PC-9 (cell line): Measurements from ENCODE around the gene SCML2. TPM values are rescaled to one million over a fixed set of nuclear protein-coding genes. Genes with fewer than 3 reads are reported as not detected.
A peak's percentile ranks its signal among the peaks of the same experiment; 100 is the strongest.

ENCODE experiments used
- Bru-seq: library from RNA; stranded (reverse); fragments of 400-500 nt; gene quantifications from one replicate; lab custom pipeline; 2021; lab: Mats Ljungman, UMichigan
- BruChase-seq, 2 experiments: library from RNA; stranded (reverse); fragments of 400-500 nt; gene quantifications; one replicate each; lab custom pipeline; 2021; lab: Mats Ljungman, UMichigan
- BruUV-seq: library from RNA; stranded (reverse); fragments of 400-500 nt; replicated peaks from 2 replicates; lab custom pipeline; 2021; lab: Mats Ljungman, UMichigan
- CTCF ChIA-PET: fragments of 300-600 bp; sonication (Branson Sonifier 250); formaldehyde crosslinking; loops from one replicate; lab custom pipeline; 2022; ENCODE audit warnings: antibody characterized with exemption; lab: Charles Lee
- POLR2A ChIA-PET: fragments of 300-600 bp; sonication (Branson Sonifier 250); formaldehyde crosslinking; loops from one replicate; lab custom pipeline; 2022; ENCODE audit warnings: antibody characterized with exemption; ENCODE audit not compliant: unreplicated experiment; lab: Charles Lee
- DNase-seq, 2 experiments: peaks; one replicate each; pipeline versions ENCODE4 v3.0.0 to v3.0.0-alpha.2; 2015 to 2022; ENCODE audit warnings: mixed read lengths in 1 of 2
- H2AFZ ChIP-seq: fragments of 200-600 bp; sonication (generic); 2 replicates; pipeline ENCODE4 v1.8.1; 2017; ENCODE audit warnings: antibody characterized with exemption
- H3F3A ChIP-seq: fragments of 200-600 bp; sonication (generic); 2 replicates; pipeline ENCODE4 v1.8.1; 2017; ENCODE audit warnings: antibody characterized with exemption, mild to moderate bottlenecking, low read depth; ENCODE audit not compliant: insufficient read depth
- H3K27ac ChIP-seq: fragments of 200-600 bp; sonication (generic); 2 replicates; pipeline ENCODE4 v1.6.1; 2016; ENCODE audit warnings: mixed run types
- H3K27me3 ChIP-seq: fragments of 200-600 bp; sonication (generic); 2 replicates; pipeline ENCODE4 v1.6.1; 2016; ENCODE audit warnings: low read depth, mixed run types; ENCODE audit not compliant: insufficient read depth
- H3K36me3 ChIP-seq: fragments of 200-600 bp; sonication (generic); 2 replicates; pipeline ENCODE4 v1.6.1; 2016; ENCODE audit warnings: low read depth, mixed run types
- H3K4me1 ChIP-seq: fragments of 200-600 bp; sonication (generic); replicated peaks from 2 replicates; pipeline ENCODE4 v1.6.1; 2016; ENCODE audit warnings: mixed run types; ENCODE audit not compliant: insufficient read depth
- H3K4me2 ChIP-seq: fragments of 200-600 bp; sonication (generic); 2 replicates; pipeline ENCODE4 v1.6.1; 2017; ENCODE audit warnings: mixed run types
- H3K4me3 ChIP-seq: fragments of 200-600 bp; sonication (generic); 2 replicates; pipeline ENCODE4 v1.6.1; 2016; ENCODE audit warnings: mixed run types
- H3K79me2 ChIP-seq: fragments of 200-600 bp; sonication (generic); 2 replicates; pipeline ENCODE4 v1.6.1; 2017; ENCODE audit warnings: low read depth, mixed run types
- H3K9me2 ChIP-seq: fragments of 200-600 bp; sonication (generic); 2 replicates; pipeline ENCODE4 v1.8.1; 2017; ENCODE audit warnings: mild to moderate bottlenecking; ENCODE audit not compliant: insufficient read depth
- H3K9me3 ChIP-seq: fragments of 200-600 bp; sonication (generic); 2 replicates; pipeline ENCODE4 v1.8.1; 2016; ENCODE audit warnings: low read depth; ENCODE audit not compliant: insufficient read depth
- H4K20me1 ChIP-seq: fragments of 200-600 bp; sonication (generic); 2 replicates; pipeline ENCODE4 v1.8.1; 2017; ENCODE audit not compliant: insufficient read depth
- EZH2 ChIP-seq: fragments of 200-600 bp; sonication (generic); IDR thresholded peaks from 2 replicates; pipeline ENCODE4 v1.8.0; 2017; ENCODE audit warnings: antibody characterized with exemption, low read depth
- intact Hi-C: fragments of 100-400 bp; cut with micrococcal nuclease; formaldehyde crosslinking; loops from one replicate; pipeline ENCODE4 v1.10.0; 2022; ENCODE audit not compliant: unreplicated experiment
- long read RNA-seq: library from polyadenylated mRNA; stranded (forward); transcript quantifications from one replicate; pipeline ENCODE4 v2.0.0, GENCODE V29; 2022
- total RNA-seq: library from RNA; stranded (reverse); gene quantifications from 2 replicates; pipeline ENCODE4 v1.2.3, GENCODE V29; 2021
- TF ChIP-seq, protein P1 (sequence below): fragments of 200-600 bp; sonication (generic); conservative IDR thresholded peaks from 2 replicates; pipeline ENCODE4 v1.6.1; 2017; ENCODE audit warnings: mixed run types, antibody characterized with exemption, mild to moderate bottlenecking, moderate library complexity

The SCML2 gene
- total RNA-seq (0.53 and 0.92 TPM in 2 replicates), Bru-seq, nascent RNA (percentile 37 among the genes with signal in this experiment), BruChase-seq, experiment 1, labeled RNA remaining after a 2-hour chase (percentile 29 among the genes with signal in this experiment), BruChase-seq, experiment 2, labeled RNA remaining after a 6-hour chase (percentile 23 among the genes with signal in this experiment)
- long read RNA-seq, full-length matches to known transcripts: 2 of 2 reads
- long read RNA-seq, partial matches to known transcripts: 0 of 2 reads
- long read RNA-seq, other reads (novel, unspliced or antisense): 0 of 2 reads

DNA sequence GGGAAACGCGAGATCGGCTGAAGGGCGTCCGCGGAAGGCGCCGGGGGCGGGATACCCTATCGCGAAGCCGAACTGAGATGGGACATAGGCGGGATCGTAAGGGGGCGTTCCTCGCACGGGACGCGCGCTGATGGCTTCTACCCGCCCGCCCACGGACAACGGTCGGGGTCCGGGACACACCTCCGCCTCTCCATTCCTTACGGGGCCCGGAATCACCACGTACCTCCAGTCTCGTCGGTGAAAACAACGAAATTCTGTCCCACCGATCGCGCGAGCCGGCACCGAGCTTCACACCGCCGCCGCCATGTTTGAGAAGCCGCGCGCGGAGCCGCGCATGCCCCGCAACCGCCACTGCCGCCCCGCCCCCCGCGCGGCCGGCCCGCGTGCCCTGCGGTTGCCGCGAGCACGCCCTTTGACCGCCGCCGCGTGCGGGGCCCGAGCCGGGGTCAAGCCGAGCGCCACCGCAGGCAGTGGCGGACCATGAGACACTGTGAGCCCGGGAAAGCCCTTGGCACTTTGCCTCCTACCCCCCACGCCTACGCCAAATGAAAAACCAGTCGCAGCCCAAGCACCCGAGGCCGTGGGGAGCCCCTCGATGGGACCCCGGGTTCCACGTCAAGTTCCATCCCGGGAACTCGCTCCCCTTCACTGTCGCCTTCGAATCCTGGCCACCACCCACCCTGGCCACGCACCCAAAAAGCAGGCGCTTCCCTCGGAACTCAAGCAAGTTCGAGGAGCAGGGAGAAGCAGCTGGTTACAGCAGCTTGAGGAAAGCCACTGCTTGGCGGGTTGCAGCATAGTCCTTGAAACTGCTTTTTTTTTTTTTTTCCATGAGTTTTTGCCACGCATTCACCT is at the start of gene SCML2:
TSS of gene SCML2 (minus strand) at position 320 of the 855 bp plus-strand sequence. CDS start 20,617 bp downstream, outside the sequence.
- Histone ChIP-seq H3K4me1 (no peaks in the 10 kb centered on the region), H2AFZ (no peak within 1 kb of the TSS), H3K4me3 (peak within 1 kb of the TSS; percentile 39; the same call in 1 of the 2 replicates), H3K9me3 (no peaks in the 10 kb centered on the region), H3K79me2 (no peaks in the 10 kb centered on the region), H3K36me3 (no peaks in the 10 kb centered on the region), H3K9me2 (no peaks in the 10 kb centered on the region), H3F3A (no peaks in the 10 kb centered on the region), H3K4me2 (peak within 1 kb of the TSS; percentile 58), H3K27me3 (peaks cover 22% of the 10 kb centered on the region), H4K20me1 (no peaks in the 10 kb centered on the region), H3K27ac (no peak within 1 kb of the TSS)
- intact Hi-C loops: no loop called here
- POLR2A ChIA-PET: no interaction called here
- BruUV-seq: no TSS peak
- TF ChIP-seq, protein P1, sequence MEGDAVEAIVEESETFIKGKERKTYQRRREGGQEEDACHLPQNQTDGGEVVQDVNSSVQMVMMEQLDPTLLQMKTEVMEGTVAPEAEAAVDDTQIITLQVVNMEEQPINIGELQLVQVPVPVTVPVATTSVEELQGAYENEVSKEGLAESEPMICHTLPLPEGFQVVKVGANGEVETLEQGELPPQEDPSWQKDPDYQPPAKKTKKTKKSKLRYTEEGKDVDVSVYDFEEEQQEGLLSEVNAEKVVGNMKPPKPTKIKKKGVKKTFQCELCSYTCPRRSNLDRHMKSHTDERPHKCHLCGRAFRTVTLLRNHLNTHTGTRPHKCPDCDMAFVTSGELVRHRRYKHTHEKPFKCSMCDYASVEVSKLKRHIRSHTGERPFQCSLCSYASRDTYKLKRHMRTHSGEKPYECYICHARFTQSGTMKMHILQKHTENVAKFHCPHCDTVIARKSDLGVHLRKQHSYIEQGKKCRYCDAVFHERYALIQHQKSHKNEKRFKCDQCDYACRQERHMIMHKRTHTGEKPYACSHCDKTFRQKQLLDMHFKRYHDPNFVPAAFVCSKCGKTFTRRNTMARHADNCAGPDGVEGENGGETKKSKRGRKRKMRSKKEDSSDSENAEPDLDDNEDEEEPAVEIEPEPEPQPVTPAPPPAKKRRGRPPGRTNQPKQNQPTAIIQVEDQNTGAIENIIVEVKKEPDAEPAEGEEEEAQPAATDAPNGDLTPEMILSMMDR: no peak
- no peak for TF ChIP-seq EZH2
- CTCF ChIA-PET: interaction anchor here (0.6 to 0.7 kb wide), 2 partner anchors 12 to 649 kb away, joined by 3 read pairs; no protein-coding TSS in a partner anchor
- peak in 1 of 2 experiments; percentile 33 for DNase-seq

GRCh38 chrX:18401848-18402213 is 47.3 kb upstream of the SCML2 start:
- Histone ChIP-seq H3K36me3 (no peaks in the 10 kb centered on the region), H3K27me3 (no peaks in the 10 kb centered on the region), H3F3A (no peaks in the 10 kb centered on the region), H3K4me1 (no peaks in the 10 kb centered on the region), H3K79me2 (no peaks in the 10 kb centered on the region), H3K4me2 (no peak overlapping the region), H2AFZ (no peak overlapping the region), H3K9me3 (no peaks in the 10 kb centered on the region), H3K27ac (no peak overlapping the region), H3K9me2 (no peaks in the 10 kb centered on the region), H3K4me3 (no peak overlapping the region), H4K20me1 (no peaks in the 10 kb centered on the region)
- BruUV-seq: no TSS peak
- no peak for DNase-seq
- ChIA-PET POLR2A (no interaction called here), CTCF (no interaction called here)
- TF ChIP-seq EZH2: no peak
- TF ChIP-seq, protein P1: no peak
- intact Hi-C loops: no loop called here

DNA sequence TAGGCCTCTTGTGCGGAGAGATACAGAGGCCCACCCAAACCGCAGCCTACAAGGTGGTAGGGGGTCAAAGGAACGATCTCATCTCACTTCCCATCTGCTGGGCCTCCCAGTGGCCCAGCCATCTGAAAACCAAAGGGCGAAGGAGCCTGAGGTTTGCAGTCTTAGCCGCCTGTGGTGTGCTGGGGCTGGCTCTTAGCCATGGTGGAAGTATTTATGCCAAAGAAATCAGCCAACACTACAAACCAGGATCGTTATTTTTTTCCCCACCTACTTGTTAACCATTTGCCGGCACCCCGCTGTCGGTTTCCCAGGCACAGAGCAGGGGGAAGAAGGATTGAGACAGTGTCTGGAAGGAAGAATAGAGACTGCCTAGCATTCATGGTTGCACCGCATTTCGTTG is 40.0 kb upstream of the SCML2 start:
- no peaks in the 10 kb centered on the region for H4K20me1 ChIP-seq
- no peaks in the 10 kb centered on the region for H3K79me2 ChIP-seq
- BruUV-seq: no TSS peak
- no peak overlapping the region for H3K4me2 ChIP-seq
- H3K4me3 ChIP-seq: no peak overlapping the region
- ChIA-PET CTCF (no interaction called here), POLR2A (no interaction called here)
- H3K4me1 ChIP-seq: no peaks in the 10 kb centered on the region
- H2AFZ ChIP-seq: no peak overlapping the region
- H3K9me3 ChIP-seq: no peaks in the 10 kb centered on the region
- no peaks in the 10 kb centered on the region for H3K36me3 ChIP-seq
- no peak overlapping the region for H3K27ac ChIP-seq
- TF ChIP-seq EZH2: no peak
- TF ChIP-seq, protein P1: no peak
- H3F3A ChIP-seq: no peaks in the 10 kb centered on the region
- no peak for DNase-seq
- no peaks in the 10 kb centered on the region for H3K27me3 ChIP-seq
- no peaks in the 10 kb centered on the region for H3K9me2 ChIP-seq
- intact Hi-C loops: loop anchor here (5.0 to 10.0 kb wide), 3 partner anchors 493 to 833 kb away; no protein-coding TSS in a partner anchor
